SKM-1 (cell line): ENCODE data around the gene LTV1.

Source experiments
- DNase-seq: peaks from one replicate; lab custom pipeline; 2025; ENCODE audit not compliant: unreplicated experiment; lab: John Stamatoyannopoulos, UW

The LTV1 gene

GRCh38 chr6:143882401-143882930, 39.3 kb downstream of the LTV1 start:
- no peak for DNase-seq

GRCh38 chr6:143884216-143884900, 41.2 kb downstream of the LTV1 start:
- DNase-seq, result no peak

GRCh38 chr6:143885116-143885515, 42.0 kb downstream of the LTV1 start:
- DNase-seq, result no peak

- no peak for DNase-seq
Observed at GRCh38 chr6:143894655-143895054, 51.5 kb downstream of the LTV1 start.

GRCh38 chr6:143896126-143896860, 53.2 kb downstream of the LTV1 start:
- no peak for DNase-seq

- no peak for DNase-seq
Observed at GRCh38 chr6:143900358-143900757, 57.2 kb downstream of the LTV1 start.

- no peak for DNase-seq
Observed at GRCh38 chr6:143901885-143902750, 59.0 kb downstream of the LTV1 start.

- no peak for DNase-seq
Observed at GRCh38 chr6:143902827-143903226, 59.7 kb downstream of the LTV1 start.

- no peak for DNase-seq
Observed at GRCh38 chr6:143911028-143911427, 67.9 kb downstream of the LTV1 start.

GRCh38 chr6:143912671-143913070, 69.5 kb downstream of the LTV1 start:
- no peak for DNase-seq
